ENCODE results near the gene GYPC.
"Not testable (repeated sequence)": the region's sequence is repeated elsewhere in the genome, so short reads cannot be mapped to it uniquely, and the experiment has no call there.

Gene GYPC

DNA sequence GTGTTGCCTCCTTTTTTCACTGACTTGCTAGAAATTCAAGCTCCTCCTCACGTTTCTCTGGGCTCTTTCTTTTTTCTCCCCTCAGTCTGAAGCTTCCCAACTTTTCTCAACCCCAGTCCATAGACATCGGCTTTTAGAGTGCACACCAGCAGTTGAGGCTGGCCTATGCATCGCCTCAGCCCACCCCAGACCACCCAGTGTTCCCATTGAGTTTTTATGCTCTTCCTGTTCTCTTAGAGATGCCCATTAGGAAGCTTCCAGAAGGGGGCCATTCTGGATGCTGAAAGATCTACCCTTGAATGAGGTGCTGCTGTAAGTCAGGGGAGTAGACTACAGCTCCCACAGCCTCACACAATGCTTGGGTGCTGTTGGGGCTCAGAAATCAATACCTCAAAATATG, 12.0 kb upstream of the GYPC start:
- no peak for TF ChIP-seq ZNF274 (IDR thresholded peaks at IDR 0.05; ENCODE audit: low read depth, low read length)
- H3K4me3 ChIP-seq (ENCODE audit: low read length) = no peak overlapping the region

- H3K4me3 ChIP-seq (ENCODE audit: low read length) = no peak overlapping the region
Observed at GRCh38 chr2:126644630-126645191, 11.2 kb upstream of the GYPC start.

GRCh38 chr2:126645211-126645618, 10.7 kb upstream of the GYPC start:
- no peak overlapping the region for H3K4me3 ChIP-seq (ENCODE audit: low read length)
- no peak for TF ChIP-seq ZNF274 (IDR thresholded peaks at IDR 0.05; ENCODE audit: low read depth, low read length)

More at GRCh38 chr2:126644630-126645191, 11.2 kb upstream of the GYPC start:
- TF ChIP-seq ZNF274 (IDR thresholded peaks at IDR 0.05; ENCODE audit: low read depth, low read length) = no peak

DNA sequence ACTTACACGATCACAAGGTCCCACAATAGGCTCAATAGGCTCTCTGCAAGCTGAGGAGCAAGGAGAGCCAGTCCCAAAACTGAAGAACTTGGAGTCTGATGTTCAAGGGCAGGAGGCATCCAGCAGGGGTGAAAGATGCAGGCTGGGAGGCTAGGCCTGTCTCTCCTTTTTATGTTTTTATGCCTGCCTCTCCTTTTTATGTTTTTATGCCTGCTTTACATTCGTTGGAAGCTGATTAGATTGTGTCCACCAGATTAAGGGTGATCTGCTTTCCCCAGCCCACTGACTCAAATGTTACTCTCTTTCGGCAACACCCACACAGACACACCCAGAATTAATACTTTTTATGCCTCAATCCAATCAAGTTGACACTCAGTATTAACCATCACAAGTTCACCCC, 9.9 kb upstream of the GYPC start:
- H3K4me3 ChIP-seq (ENCODE audit: low read length) = no peak overlapping the region
- no peak for TF ChIP-seq ZNF274 (IDR thresholded peaks at IDR 0.05; ENCODE audit: low read depth, low read length)

- not testable (repeated sequence) for H3K4me3 ChIP-seq (ENCODE audit: low read length)
Observed at GRCh38 chr2:126647714-126648344, 8.1 kb upstream of the GYPC start.

- H3K4me3 ChIP-seq (ENCODE audit: low read length) = not testable (repeated sequence)
Observed at GRCh38 chr2:126648345-126648786, 7.6 kb upstream of the GYPC start.

DNA sequence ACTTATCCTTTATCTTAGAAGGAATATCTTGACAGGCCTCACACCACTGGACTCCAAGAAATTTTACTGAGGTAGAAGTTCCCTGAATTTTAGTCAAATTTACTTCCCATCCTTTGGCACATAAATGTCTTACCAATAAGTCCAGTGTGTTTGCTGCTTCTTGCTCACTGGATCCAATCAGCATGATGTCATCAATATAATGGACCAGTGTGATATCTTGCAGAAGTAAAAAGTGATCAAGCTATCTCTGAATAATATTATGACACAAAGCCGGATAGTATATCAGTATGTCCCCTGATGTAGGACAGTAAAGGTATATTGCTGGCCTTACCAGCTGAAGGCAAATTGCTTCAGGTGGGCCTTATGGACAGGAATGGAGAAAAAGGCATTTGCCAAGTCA, 6.9 kb upstream of the GYPC start:
- H3K4me3 ChIP-seq (ENCODE audit: low read length) = no peak overlapping the region
- no peak for TF ChIP-seq ZNF274 (IDR thresholded peaks at IDR 0.05; ENCODE audit: low read depth, low read length)

DNA sequence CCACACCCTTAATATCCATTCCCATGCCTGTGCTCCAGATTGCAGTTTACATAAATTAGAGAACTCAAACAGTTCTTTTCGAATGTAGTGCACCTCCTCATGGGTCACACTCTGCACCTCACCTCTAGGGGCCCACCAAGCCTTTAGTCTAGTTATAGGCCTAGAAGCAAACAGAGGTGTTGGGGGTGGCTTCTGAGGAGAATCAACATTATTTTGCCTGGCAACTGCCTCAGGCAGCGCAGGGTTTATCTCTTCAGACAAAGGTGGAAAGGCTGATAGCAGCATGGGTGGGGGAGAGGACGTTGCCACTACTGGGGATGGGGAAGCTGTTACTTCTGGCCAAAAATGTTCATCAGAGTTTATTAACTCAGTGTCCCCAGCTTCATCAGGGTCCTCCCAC, 5.0 kb upstream of the GYPC start:
- TF ChIP-seq ZNF274 (IDR thresholded peaks at IDR 0.05; ENCODE audit: low read depth, low read length) = no peak; the same call in 1 of the 2 replicates
- no peak overlapping the region for H3K4me3 ChIP-seq (ENCODE audit: low read length)

- no peak for TF ChIP-seq ZNF274 (IDR thresholded peaks at IDR 0.05; ENCODE audit: low read depth, low read length)
- H3K4me3 ChIP-seq (ENCODE audit: low read length) = no peak overlapping the region
Observed at GRCh38 chr2:126652323-126652891, 3.6 kb upstream of the GYPC start.

GRCh38 chr2:126653109-126653508, 2.8 kb upstream of the GYPC start:
- no peak overlapping the region for H3K4me3 ChIP-seq (ENCODE audit: low read length)
- TF ChIP-seq ZNF274 (IDR thresholded peaks at IDR 0.05; ENCODE audit: low read depth, low read length) = no peak

DNA sequence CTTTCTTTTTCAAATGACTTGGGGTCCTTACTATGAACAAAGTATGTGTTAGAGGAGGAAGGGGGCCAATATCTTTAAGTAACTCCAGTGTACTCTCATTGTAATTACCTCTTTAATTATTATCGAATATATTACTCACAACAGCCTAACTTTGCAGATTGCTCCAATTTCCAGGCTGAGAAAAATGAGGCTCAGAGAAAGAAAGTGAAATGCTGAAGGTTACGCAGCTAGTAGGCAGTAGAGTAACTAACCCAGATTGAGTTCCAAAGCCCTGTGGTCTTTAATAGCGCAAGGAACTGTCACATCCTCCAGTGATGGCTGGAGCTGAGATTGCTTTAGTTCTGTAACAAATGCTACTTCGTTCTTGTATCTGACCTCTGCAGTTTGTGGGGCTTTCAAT, 2.2 kb upstream of the GYPC start:
- H3K4me3 ChIP-seq (ENCODE audit: low read length) = no peak overlapping the region
- no peak for TF ChIP-seq ZNF274 (IDR thresholded peaks at IDR 0.05; ENCODE audit: low read depth, low read length)

DNA sequence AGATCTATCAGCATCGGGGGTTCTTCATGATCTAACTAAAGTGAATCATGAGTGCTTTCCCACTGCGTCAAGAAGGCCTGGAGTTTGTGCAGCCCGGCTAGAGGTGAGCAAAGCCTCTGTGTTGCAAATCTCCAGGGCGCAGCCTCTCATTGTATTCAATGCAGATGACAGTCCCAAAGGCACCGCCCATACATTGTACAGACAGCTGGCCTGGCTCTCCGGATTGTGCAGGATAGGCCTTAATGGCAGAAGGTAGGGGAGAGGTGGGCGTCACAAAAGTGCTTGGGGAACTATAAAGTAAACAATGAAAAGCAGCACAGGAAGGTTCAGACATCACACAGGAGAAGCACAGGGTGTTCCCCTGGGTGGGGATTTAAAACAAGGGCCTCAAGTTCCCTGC, 907 bp upstream of the GYPC start:
- H3K4me3 ChIP-seq (ENCODE audit: low read length) = no peak overlapping the region
- no peak for TF ChIP-seq ZNF274 (IDR thresholded peaks at IDR 0.05; ENCODE audit: low read depth, low read length)

DNA sequence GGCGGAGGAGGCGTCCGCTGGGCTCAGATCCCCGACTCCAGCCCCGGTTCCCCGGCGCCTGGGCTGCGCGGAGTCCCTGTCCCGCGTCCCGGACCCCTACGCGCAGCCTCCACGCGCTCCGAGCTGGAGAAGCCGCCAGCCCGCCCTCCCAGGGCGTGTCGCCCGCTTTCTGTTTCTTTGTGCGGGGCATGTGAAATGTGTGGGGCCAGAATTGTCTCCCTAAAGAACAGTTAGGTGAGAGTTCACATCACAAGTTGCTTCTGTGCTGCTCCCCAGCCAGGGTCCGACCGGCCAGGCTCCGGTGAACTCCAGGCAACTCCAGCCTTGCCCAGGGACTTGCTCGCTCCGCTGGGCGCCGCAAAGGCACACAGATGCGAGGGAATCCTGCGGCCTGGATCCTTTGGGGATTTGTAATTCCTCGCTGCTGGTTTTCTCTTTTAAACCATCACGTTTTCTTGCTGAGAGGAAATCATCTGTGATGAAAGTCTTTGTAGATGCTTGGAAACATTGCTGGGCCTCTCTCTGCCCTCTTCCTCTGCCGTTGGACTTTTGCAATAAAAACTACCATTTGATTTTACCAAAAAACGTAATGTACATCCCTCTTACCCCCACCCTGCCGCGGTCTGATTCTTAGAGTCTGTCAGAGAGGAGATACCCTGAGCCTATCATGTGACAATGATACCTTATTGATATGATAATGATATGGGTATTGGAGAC, 631 bp downstream of the GYPC start:
- peak overlapping the region; percentile 76 for H3K4me3 ChIP-seq (ENCODE audit: low read length)
- TF ChIP-seq ZNF274 (IDR thresholded peaks at IDR 0.05; ENCODE audit: low read depth, low read length) = no peak

GRCh38 chr2:126657148-126657635, 1.2 kb downstream of the GYPC start:
- no peak for TF ChIP-seq ZNF274 (IDR thresholded peaks at IDR 0.05; ENCODE audit: low read depth, low read length)
- H3K4me3 ChIP-seq (ENCODE audit: low read length) = peak overlapping the region; percentile 76

Measured in GM08714 (cell line).